Karpas-422 (cell line): Measurements from ENCODE around the gene CIB1. TPM values are rescaled to one million over a fixed set of nuclear protein-coding genes. Genes with fewer than 3 reads are reported as not detected.

Experiments
- DNase-seq: peaks from one replicate; pipeline ENCODE4 v3.0.0-alpha.2; 2015
- H2AFZ ChIP-seq: fragments of 200-600 bp; sonication (generic); 2 replicates; pipeline ENCODE4 v1.6.1; 2014; ENCODE audit warnings: antibody characterized with exemption, low read length, mixed read lengths
- H3K27ac ChIP-seq: fragments of 200-600 bp; sonication (generic); 2 replicates; pipeline ENCODE4 v1.5.1; 2014; ENCODE audit warnings: mild to moderate bottlenecking, low read length, moderate library complexity
- H3K27me3 ChIP-seq: fragments of 200-600 bp; sonication (generic); 2 replicates; pipeline ENCODE4 v1.6.1; 2014; ENCODE audit warnings: low read length, mixed read lengths
- H3K36me3 ChIP-seq: fragments of 200-600 bp; sonication (generic); 2 replicates; pipeline ENCODE4 v1.6.1; 2014; ENCODE audit warnings: low read length, mixed read lengths; ENCODE audit not compliant: insufficient read depth
- H3K4me1 ChIP-seq: fragments of 200-600 bp; sonication (generic); 2 replicates; pipeline ENCODE4 v1.6.1; 2014; ENCODE audit warnings: mild to moderate bottlenecking, low read length, mixed read lengths
- H3K4me2 ChIP-seq: fragments of 200-600 bp; sonication (generic); 2 replicates; pipeline ENCODE4 v1.6.1; 2014; ENCODE audit warnings: low read length, low read depth, mild to moderate bottlenecking; ENCODE audit not compliant: poor library complexity, severe bottlenecking
- H3K4me3 ChIP-seq: fragments of 200-600 bp; sonication (generic); 2 replicates; pipeline ENCODE4 v1.5.1; 2014; ENCODE audit warnings: mild to moderate bottlenecking, antibody characterized with exemption, low read length, mixed read lengths
- H3K79me2 ChIP-seq: fragments of 200-600 bp; sonication (generic); 2 replicates; pipeline ENCODE4 v1.6.1; 2014; ENCODE audit warnings: mild to moderate bottlenecking, low read length, mixed read lengths
- H3K9ac ChIP-seq: fragments of 200-600 bp; sonication (generic); 2 replicates; pipeline ENCODE4 v1.6.0; 2014; ENCODE audit warnings: low read length
- H3K9me2 ChIP-seq: fragments of 200-600 bp; sonication (generic), shearing (Covaris generic); replicated peaks from 2 replicates; pipeline ENCODE4 v1.6.0; 2014; ENCODE audit warnings: mild to moderate bottlenecking, low read length, moderate library complexity; ENCODE audit not compliant: insufficient read depth
- H3K9me3 ChIP-seq: fragments of 300-700, 200-600 bp; sonication (generic); 2 replicates; pipeline ENCODE4 v1.6.1; 2014; ENCODE audit warnings: low read length, mixed read lengths
- H4K20me1 ChIP-seq: fragments of 200-600 bp; sonication (generic); 2 replicates; pipeline ENCODE4 v1.6.1; 2014; ENCODE audit warnings: mild to moderate bottlenecking, antibody characterized with exemption, low read length, low read depth; ENCODE audit not compliant: insufficient read depth
- total RNA-seq: library from RNA; depleted of rRNA; stranded (reverse); fragments of >200 nt; shearing (Covaris generic); gene quantifications from 2 replicates; pipeline ENCODE4 v1.2.3, GENCODE V29; 2014; ENCODE audit warnings: low replicate concordance

The CIB1 gene
- total RNA-seq, 1 experiment from 2014 or later, result 42.1 TPM

DNA sequence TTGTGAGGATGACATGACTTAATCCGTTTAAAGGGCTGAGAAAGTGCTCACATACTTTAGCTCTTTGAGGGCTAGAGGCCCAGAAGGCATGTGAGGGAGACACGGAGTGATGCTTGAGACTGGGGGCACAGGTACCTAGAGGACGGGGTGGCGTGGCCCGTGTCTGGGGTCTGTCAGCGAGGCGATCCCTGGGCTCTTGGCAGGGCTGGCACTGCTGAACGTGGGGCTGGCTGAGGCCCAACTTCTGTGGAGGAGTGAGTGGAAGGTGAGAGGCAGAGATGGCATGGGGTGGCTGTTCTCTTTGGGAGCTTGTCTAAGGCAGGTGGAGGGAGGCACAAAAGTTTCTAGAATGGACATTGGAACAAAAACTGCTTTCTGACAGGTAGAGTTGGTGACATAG, 23.1 kb downstream of the CIB1 start:
- Histone ChIP-seq H2AFZ (no peak overlapping the region), H3K9ac (no peak overlapping the region), H3K4me3 (no peak overlapping the region), H3K36me3 (no peaks in the 10 kb centered on the region), H3K4me1 (peaks cover 30% of the 10 kb centered on the region), H3K79me2 (peaks cover 81% of the 10 kb centered on the region), H3K9me2 (no peaks in the 10 kb centered on the region), H4K20me1 (no peaks in the 10 kb centered on the region), H3K4me2 (no peak overlapping the region), H3K27me3 (no peaks in the 10 kb centered on the region), H3K9me3 (no peaks in the 10 kb centered on the region), H3K27ac (no peak overlapping the region)
- DNase-seq, result no peak

DNA sequence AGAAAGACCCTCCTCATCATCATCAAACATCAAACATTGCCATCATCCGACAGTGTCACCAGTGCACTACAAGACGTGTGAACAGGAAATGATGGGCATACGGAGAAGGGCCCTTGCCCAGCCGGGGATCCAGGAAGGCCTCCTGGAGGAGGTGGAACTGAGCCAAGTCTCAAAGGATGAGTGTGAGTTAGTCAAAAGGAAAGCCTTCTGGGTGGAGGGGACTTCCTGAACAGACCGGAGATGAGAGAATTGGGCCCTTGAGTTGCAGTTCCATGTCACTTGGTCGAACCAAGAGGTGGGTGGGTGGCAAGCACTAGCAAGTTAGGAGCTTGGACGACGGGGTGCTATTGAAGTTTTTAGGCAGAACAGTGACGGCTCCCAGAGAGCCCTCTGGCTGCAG, 24.1 kb downstream of the CIB1 start:
- no peak overlapping the region for H3K4me2 ChIP-seq
- H3K27me3 ChIP-seq, result no peaks in the 10 kb centered on the region
- no peaks in the 10 kb centered on the region for H4K20me1 ChIP-seq
- no peak overlapping the region for H2AFZ ChIP-seq
- no peak overlapping the region for H3K4me3 ChIP-seq
- no peak overlapping the region for H3K9ac ChIP-seq
- no peak for DNase-seq
- H3K79me2 ChIP-seq, result peaks cover 82% of the 10 kb centered on the region
- no peaks in the 10 kb centered on the region for H3K9me2 ChIP-seq
- no peaks in the 10 kb centered on the region for H3K9me3 ChIP-seq
- peaks cover 30% of the 10 kb centered on the region for H3K4me1 ChIP-seq
- no peaks in the 10 kb centered on the region for H3K36me3 ChIP-seq
- H3K27ac ChIP-seq, result no peak overlapping the region

DNA sequence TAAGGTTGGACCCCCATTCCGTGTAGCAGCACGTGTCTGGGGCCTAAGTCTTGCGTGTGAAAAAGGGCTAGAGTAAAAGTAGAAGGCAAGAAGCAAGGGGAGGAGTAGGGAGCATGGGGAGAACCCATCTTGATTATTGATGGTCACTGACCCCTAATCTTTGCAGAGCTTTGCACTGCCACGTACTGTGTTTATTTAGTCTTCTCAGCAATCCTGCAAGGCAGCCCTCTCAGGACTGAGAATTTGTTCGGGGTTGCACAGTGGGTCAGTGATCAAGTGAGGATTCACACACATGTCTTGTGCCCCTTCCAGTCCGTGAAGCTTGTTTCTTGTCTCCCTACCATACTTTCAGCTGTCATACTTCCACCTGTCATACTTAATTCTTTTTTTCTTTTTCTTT, 25.4 kb downstream of the CIB1 start:
- H4K20me1 ChIP-seq, result no peaks in the 10 kb centered on the region
- no peaks in the 10 kb centered on the region for H3K9me2 ChIP-seq
- H2AFZ ChIP-seq, result no peak overlapping the region
- peaks cover 35% of the 10 kb centered on the region for H3K4me1 ChIP-seq
- no peaks in the 10 kb centered on the region for H3K27me3 ChIP-seq
- no peaks in the 10 kb centered on the region for H3K36me3 ChIP-seq
- no peak overlapping the region for H3K27ac ChIP-seq
- H3K4me3 ChIP-seq, result no peak overlapping the region
- H3K9me3 ChIP-seq, result no peaks in the 10 kb centered on the region
- H3K4me2 ChIP-seq, result no peak overlapping the region
- no peak for DNase-seq
- peaks cover 88% of the 10 kb centered on the region for H3K79me2 ChIP-seq
- no peak overlapping the region for H3K9ac ChIP-seq

DNA sequence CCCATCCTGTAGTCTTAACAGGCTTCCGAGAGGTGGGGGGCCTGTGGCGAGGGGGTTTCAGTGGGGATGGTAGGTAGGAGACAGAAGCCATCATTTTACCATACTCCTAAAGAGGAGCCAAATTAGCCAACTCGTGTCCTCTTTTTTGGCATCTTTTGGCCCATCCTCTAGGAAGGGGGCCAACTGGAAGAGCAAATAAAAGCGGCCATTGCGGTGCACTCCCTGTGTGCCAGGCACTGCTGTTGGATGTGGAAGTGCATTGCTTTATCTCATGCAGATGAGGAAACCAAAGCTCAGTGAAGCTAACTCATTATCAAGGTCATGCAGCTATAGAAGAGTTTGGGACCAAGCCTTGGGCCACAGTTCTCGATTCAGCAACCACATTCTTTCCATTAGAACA, 26.5 kb downstream of the CIB1 start:
- Histone ChIP-seq H4K20me1 (no peaks in the 10 kb centered on the region; the same call in 1 of the 2 replicates), H3K79me2 (peaks cover 92% of the 10 kb centered on the region), H3K36me3 (no peaks in the 10 kb centered on the region)

DNA sequence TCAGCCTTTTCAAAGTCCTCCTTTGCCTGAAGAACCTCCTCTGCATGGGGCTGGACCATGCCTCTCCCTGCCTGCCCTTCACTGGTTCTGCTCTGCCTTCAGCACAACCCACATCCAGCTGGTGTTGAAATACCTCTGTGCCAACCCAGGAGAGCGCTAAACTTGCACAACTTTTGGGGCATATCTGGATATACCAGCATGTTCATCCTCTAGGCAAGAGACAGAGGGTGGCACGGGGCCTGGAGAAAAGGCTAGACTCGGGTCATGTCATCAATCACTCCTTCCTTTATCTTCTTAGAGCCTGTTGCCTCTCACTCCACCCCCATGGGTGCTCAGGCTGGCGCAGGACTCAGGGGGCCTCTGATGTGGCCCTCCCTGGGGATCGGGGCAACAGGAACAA, 27.9 kb downstream of the CIB1 start:
- peak overlapping the region; percentile 67 for H3K4me2 ChIP-seq
- H3K79me2 ChIP-seq, result peaks cover 88% of the 10 kb centered on the region
- peak overlapping the region; percentile 86 for H3K27ac ChIP-seq
- no peaks in the 10 kb centered on the region for H3K36me3 ChIP-seq
- H3K9ac ChIP-seq, result peak overlapping the region; percentile 62
- no peaks in the 10 kb centered on the region for H3K27me3 ChIP-seq
- H3K4me1 ChIP-seq, result peaks cover 49% of the 10 kb centered on the region
- no peaks in the 10 kb centered on the region for H3K9me3 ChIP-seq
- peak overlapping the region; percentile 31; the same call in 1 of the 2 replicates for H3K4me3 ChIP-seq
- no peaks in the 10 kb centered on the region; the same call in 1 of the 2 replicates for H4K20me1 ChIP-seq
- no peaks in the 10 kb centered on the region for H3K9me2 ChIP-seq
- H2AFZ ChIP-seq, result no peak overlapping the region
- DNase-seq, result no peak

More for the DNA sequence above, 26.5 kb downstream of the CIB1 start:
- H2AFZ ChIP-seq, result no peak overlapping the region
- H3K4me2 ChIP-seq, result no peak overlapping the region
- peaks cover 44% of the 10 kb centered on the region for H3K4me1 ChIP-seq
- no peaks in the 10 kb centered on the region for H3K9me2 ChIP-seq
- H3K9me3 ChIP-seq, result no peaks in the 10 kb centered on the region
- H3K27me3 ChIP-seq, result no peaks in the 10 kb centered on the region
- peak overlapping the region; percentile 18; the same call in 1 of the 2 replicates for H3K27ac ChIP-seq
- no peak overlapping the region for H3K4me3 ChIP-seq
- no peak for DNase-seq
- no peak overlapping the region for H3K9ac ChIP-seq

DNA sequence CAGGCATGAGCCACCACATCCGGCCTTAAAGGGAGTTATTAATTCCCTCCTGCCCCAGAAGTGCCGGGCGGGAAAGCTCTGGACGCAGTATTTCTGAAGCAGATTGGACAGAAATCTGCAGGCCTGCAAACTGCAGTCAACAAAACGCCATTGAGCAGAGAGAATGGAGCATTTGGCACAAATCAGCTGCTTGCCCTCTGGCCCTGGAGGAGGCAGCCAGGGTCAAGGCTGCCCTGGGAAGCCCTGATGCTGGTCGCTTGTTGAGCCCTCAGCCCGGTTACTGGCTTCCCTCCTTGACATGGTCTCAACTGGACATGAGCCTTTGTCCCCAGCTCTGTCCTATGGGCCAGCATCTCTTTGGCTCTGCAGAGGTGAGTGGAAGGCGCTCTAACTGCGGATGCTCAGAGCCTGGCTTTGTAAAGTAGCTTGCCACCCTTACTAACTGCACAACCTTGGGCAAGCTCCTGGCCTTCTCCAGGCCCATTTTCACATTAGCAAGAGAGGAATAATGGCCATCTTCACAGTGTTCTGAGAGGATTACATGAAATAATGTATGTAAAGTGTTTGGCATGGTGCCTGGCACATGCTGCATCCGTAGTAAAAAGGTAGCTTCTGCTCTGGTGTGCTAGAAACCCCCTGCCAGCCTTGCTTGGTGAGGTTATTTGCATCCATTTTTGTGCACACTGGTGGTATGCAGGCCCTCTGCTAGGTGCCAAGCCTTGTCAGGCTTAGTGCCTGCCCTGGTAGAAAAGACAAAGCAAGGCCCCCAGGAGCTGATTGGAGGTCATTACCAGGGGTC, 28.5 kb downstream of the CIB1 start:
- H3K9ac ChIP-seq, result peak overlapping the region; percentile 62
- no peak overlapping the region for H2AFZ ChIP-seq
- H3K9me3 ChIP-seq, result no peaks in the 10 kb centered on the region
- no peaks in the 10 kb centered on the region for H3K9me2 ChIP-seq
- H3K4me2 ChIP-seq, result peak overlapping the region; percentile 67
- H4K20me1 ChIP-seq, result no peaks in the 10 kb centered on the region; the same call in 1 of the 2 replicates
- H3K27me3 ChIP-seq, result no peaks in the 10 kb centered on the region
- peak; percentile 55 for DNase-seq
- peaks cover 55% of the 10 kb centered on the region for H3K4me1 ChIP-seq
- H3K79me2 ChIP-seq, result peaks cover 82% of the 10 kb centered on the region
- peak overlapping the region; percentile 31; the same call in 1 of the 2 replicates for H3K4me3 ChIP-seq
- peak overlapping the region; percentile 86 for H3K27ac ChIP-seq
- H3K36me3 ChIP-seq, result no peaks in the 10 kb centered on the region

DNA sequence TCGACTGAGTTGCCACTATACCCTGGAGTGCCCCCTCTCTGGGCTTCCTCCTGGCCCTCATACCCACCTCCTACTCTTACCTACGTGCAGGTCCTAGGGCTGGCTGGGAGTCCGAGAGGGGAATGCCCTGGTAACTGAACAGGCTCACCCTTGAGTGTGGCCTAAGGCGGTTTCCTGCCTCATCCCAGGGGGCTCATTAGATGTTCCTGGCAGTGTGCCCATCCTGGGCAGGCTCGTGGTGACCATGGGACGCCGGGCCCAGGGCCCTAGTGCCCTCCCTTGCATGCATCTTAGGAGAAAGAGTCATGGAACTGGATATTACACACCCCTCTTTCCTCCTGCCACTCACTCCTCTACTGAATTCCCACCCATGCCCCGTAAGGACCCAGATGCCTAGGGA, 29.8 kb downstream of the CIB1 start:
- Histone ChIP-seq H3K9me2 (no peaks in the 10 kb centered on the region), H3K27me3 (no peaks in the 10 kb centered on the region), H3K9ac (peak overlapping the region; percentile 89; the same call in 1 of the 2 replicates), H4K20me1 (no peaks in the 10 kb centered on the region; the same call in 1 of the 2 replicates), H3K79me2 (peaks cover 73% of the 10 kb centered on the region), H3K9me3 (no peaks in the 10 kb centered on the region), H3K36me3 (no peaks in the 10 kb centered on the region), H3K4me3 (no peak overlapping the region), H3K27ac (0 out of 2 replicates have a peak overlapping the region, but pooled peaks have one; percentile 14), H3K4me1 (peaks cover 60% of the 10 kb centered on the region), H2AFZ (no peak overlapping the region), H3K4me2 (peak overlapping the region; percentile 74)
- no peak for DNase-seq

DNA sequence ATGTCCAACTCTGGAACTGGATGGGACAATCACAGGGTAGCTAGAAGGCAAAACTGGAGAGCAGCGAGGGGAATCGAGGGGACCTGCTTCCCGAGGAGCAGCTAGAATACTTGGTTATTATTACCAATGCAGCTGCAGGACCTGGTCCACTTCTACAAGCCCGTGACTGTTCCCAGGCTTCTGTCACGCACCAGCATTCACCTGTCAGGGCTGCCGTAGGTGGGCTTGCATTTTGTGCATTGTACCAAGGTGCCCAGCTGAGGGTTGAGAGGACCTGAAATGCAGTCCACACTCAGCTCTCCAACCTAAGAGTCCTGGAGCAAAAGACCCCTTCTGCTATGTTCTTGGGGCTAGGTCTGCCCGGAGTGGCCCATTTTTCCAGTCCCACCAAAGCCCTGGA, 30.3 kb downstream of the CIB1 start:
- peaks cover 68% of the 10 kb centered on the region for H3K79me2 ChIP-seq
- peak overlapping the region; percentile 14; the same call in 1 of the 2 replicates for H3K27ac ChIP-seq
- H3K9me2 ChIP-seq, result no peaks in the 10 kb centered on the region
- H3K4me3 ChIP-seq, result peak overlapping the region; percentile 90; the same call in 1 of the 2 replicates
- H3K36me3 ChIP-seq, result no peaks in the 10 kb centered on the region
- DNase-seq, result no peak
- no peak overlapping the region for H2AFZ ChIP-seq
- peak overlapping the region; percentile 74 for H3K4me2 ChIP-seq
- no peaks in the 10 kb centered on the region; the same call in 1 of the 2 replicates for H4K20me1 ChIP-seq
- H3K9ac ChIP-seq, result peak overlapping the region; percentile 89; the same call in 1 of the 2 replicates
- H3K27me3 ChIP-seq, result no peaks in the 10 kb centered on the region
- no peaks in the 10 kb centered on the region for H3K9me3 ChIP-seq
- H3K4me1 ChIP-seq, result peaks cover 61% of the 10 kb centered on the region
